Sigmoid colon (tissue), 7 donors: ENCODE data around the gene PARD3. TPM values are rescaled to one million over a fixed set of nuclear protein-coding genes. Genes with fewer than 3 reads are reported as not detected.

ENCODE experiments used
- DNase-seq: peaks from one replicate; pipeline ENCODE4 v3.0.0-alpha.2; 2019
- H3K27ac ChIP-seq, 4 donors: fragments of 200-600 bp; sonication (generic); one replicate each; pipeline ENCODE4 v1.5.1; 2016 to 2019; ENCODE audit warnings: mild to moderate bottlenecking in 1 of 4
- H3K27me3 ChIP-seq, 3 donors: fragments of 200-600 bp; sonication (generic); one replicate each; pipeline ENCODE4 v1.5.1; 2019; ENCODE audit warnings: mild to moderate bottlenecking in 1 of 3
- H3K36me3 ChIP-seq, 4 donors: fragments of 200-600 bp; sonication (generic); one replicate each; pipeline ENCODE4 v1.5.1; 2016 to 2019
- H3K4me1 ChIP-seq, 4 donors: fragments of 200-600 bp; sonication (generic); one replicate each; pipeline ENCODE4 v1.5.1; 2017 to 2019
- H3K4me3 ChIP-seq, 4 donors: fragments of 200-600 bp; sonication (generic); one replicate each; pipeline ENCODE4 v1.5.1; 2017 to 2019; ENCODE audit warnings: mild to moderate bottlenecking in 2 of 4, moderate library complexity in 1 of 4
- H3K9me3 ChIP-seq, 4 donors: fragments of 200-600 bp in 3 of 4; sonication (generic) in 3 of 4; one replicate each; pipeline versions ENCODE4 v1.5.1 to v1.6.1; 2013 to 2019
- EP300 ChIP-seq, 4 donors: sonication (generic); formaldehyde crosslinking; IDR thresholded peaks; one replicate each; pipeline ENCODE4 v1.6.1; 2017; ENCODE audit warnings: antibody characterized with exemption in 4 of 4
- POLR2A ChIP-seq, 2 donors: fragments of 450-650 bp; IDR thresholded peaks; one replicate each; pipeline ENCODE4 v1.6.1; 2016; ENCODE audit warnings: antibody characterized with exemption in 2 of 2, mild to moderate bottlenecking in 2 of 2, moderate library complexity in 2 of 2
- POLR2AphosphoS5 ChIP-seq, 4 donors: sonication (generic); formaldehyde crosslinking; IDR thresholded peaks; one replicate each; pipeline ENCODE4 v1.6.1; 2017; ENCODE audit warnings: antibody characterized with exemption in 4 of 4
- WGBS, 2 donors: extraction: QIAGEN DNeasy Blood & Tissue Kit; methylation state at CpG; one replicate each; pipeline ENCODE4 v1.1.7; 2013; 5-methylcytosine and 5-hydroxymethylcytosine counted together
- intact Hi-C: fragments of 100-400 bp; cut with DNase I; formaldehyde crosslinking; loops from one replicate; pipeline ENCODE4 v1.15.1; 2023
- polyA plus RNA-seq, 3 donors: library from polyadenylated mRNA; stranded (reverse); fragments of 200-250 nt; gene quantifications; one replicate each; pipeline ENCODE4 v1.2.3, GENCODE V29; 2013
- total RNA-seq, 4 donors: library from RNA; depleted of rRNA; stranded (reverse); fragments of >200 nt; gene quantifications; one replicate each; pipeline ENCODE4 v1.1.0, GENCODE V29; 2016
- TF ChIP-seq, protein P1 (sequence below), 4 experiments: fragments of 450-650 bp in 3 of 4; fragments of 200-600 bp in 1 of 4; IDR thresholded peaks; one replicate each; pipeline ENCODE4 v1.5.1; 2016 to 2019; ENCODE audit warnings: antibody characterized with exemption in 4 of 4, mild to moderate bottlenecking in 3 of 4, moderate library complexity in 2 of 4
- donor health status: healthy with polysubstance abuse.
- donor health status: Bipolar disorder and iron deficiency.
- donor health status: healthy.

PARD3 gene
- total and polyA plus RNA-seq, 7 donors: 17.5 to 96.4 (median 75.9) TPM

DNA sequence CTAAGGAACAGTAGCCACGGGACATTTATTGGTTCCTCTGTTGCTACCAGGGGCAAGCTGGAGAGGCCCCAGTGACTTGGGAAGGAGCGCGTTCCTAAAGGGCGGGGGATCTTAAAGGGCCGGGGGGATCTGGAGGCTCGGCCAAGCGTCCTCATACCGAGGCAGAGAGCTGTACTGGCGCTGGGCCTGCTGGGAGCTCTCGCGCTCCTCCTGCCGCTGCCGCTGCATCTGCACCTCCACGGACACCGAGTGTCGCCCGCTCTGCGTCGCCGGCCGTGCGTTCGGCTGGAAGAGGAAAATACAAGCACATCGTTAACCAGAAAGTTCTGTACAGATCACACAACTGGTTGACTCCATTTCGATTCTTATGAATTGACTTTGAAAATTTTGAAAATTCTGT, 695.6 kb downstream of the PARD3 start:
- Histone ChIP-seq H3K9me3 (no peaks in the 10 kb centered on the region), H3K27ac (no peak overlapping the region), H3K27me3 (no peaks in the 10 kb centered on the region), H3K36me3 (peaks cover 0 to 13% (median 6%) of the 10 kb centered on the region in 4 donors), H3K4me1 (peaks cover 0 to 18% (median 0%) of the 10 kb centered on the region in 4 donors), H3K4me3 (no peak overlapping the region)
- intact Hi-C loops: no loop called here
- TF ChIP-seq, protein P1, sequence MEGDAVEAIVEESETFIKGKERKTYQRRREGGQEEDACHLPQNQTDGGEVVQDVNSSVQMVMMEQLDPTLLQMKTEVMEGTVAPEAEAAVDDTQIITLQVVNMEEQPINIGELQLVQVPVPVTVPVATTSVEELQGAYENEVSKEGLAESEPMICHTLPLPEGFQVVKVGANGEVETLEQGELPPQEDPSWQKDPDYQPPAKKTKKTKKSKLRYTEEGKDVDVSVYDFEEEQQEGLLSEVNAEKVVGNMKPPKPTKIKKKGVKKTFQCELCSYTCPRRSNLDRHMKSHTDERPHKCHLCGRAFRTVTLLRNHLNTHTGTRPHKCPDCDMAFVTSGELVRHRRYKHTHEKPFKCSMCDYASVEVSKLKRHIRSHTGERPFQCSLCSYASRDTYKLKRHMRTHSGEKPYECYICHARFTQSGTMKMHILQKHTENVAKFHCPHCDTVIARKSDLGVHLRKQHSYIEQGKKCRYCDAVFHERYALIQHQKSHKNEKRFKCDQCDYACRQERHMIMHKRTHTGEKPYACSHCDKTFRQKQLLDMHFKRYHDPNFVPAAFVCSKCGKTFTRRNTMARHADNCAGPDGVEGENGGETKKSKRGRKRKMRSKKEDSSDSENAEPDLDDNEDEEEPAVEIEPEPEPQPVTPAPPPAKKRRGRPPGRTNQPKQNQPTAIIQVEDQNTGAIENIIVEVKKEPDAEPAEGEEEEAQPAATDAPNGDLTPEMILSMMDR (IDR thresholded peaks at IDR 0.05): no peak
- TF ChIP-seq POLR2AphosphoS5 (IDR thresholded peaks at IDR 0.05) (no peak), EP300 (IDR thresholded peaks at IDR 0.05) (no peak), POLR2A (IDR thresholded peaks at IDR 0.05) (no peak)
- WGBS, 2 donors: 95 to 96% methylated on average over 25 of the region's 25 CpGs
- DNase-seq: no peak

DNA sequence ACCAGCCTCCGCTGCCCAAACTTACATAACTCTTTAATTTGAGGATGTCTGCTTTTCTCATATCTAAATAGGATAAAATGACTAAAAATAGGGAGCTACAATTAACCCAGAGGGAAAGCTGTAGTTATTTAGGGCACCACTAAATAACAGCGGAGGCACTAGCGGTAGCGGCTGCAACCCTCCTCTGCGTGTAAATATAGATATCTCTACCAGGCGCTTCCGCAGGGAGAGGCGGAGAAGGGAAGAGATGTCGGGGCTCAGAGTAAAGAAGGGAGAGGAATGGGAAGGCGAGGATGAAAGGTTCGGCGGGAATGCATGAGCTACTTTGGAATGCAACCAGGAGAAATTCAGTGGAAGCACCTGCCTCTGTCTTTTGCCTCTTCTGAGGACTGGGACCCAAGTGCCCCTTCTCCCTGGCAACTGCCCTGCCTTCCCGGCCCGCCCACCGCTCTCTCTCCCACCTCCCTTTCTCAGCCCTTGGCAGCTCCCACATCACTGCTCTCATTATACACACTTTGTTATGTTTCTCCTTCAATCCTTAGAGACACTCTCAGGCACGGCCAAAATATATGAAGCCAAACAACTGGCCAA, 698.3 kb downstream of the PARD3 start:
- DNase-seq: no peak
- WGBS, 2 donors: 80 to 93% methylated on average over 16 of the region's 16 CpGs
- TF ChIP-seq EP300 (IDR thresholded peaks at IDR 0.05): no peak
- no peak for TF ChIP-seq POLR2AphosphoS5 (IDR thresholded peaks at IDR 0.05)
- TF ChIP-seq, protein P1 (IDR thresholded peaks at IDR 0.05): no peak
- TF ChIP-seq POLR2A (IDR thresholded peaks at IDR 0.05): no peak

DNA sequence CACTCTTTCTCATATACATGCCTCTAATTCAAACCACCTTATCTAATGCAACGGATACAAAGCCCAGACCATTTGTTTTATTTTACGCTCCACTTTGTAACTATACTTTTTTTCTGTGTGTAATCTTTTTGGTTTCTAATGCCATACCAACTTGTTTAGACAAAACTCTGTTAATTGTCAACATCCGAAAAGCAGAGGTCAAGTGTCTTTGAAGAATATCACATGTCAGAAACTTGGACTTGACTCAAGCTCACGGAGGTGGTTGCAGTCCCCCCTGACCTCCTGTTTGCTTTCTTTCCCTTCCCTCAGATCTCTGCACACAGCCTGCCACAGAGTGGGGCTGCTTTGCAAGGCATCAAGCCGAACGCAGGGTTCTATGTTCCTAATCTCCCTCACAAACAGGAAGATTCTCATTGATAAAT, 698.9 kb downstream of the PARD3 start:
- H3K36me3 ChIP-seq: peaks cover 0 to 16% (median 6%) of the 10 kb centered on the region in 4 donors
- peaks cover 0 to 4% (median 0%) of the 10 kb centered on the region in 4 donors for H3K4me1 ChIP-seq
- intact Hi-C loops: no loop called here
- H3K27me3 ChIP-seq: no peaks in the 10 kb centered on the region
- no peak for DNase-seq
- no peak overlapping the region for H3K4me3 ChIP-seq
- TF ChIP-seq, protein P1 (IDR thresholded peaks at IDR 0.05): no peak
- TF ChIP-seq EP300 (IDR thresholded peaks at IDR 0.05): no peak
- TF ChIP-seq POLR2AphosphoS5 (IDR thresholded peaks at IDR 0.05): no peak
- no peak for TF ChIP-seq POLR2A (IDR thresholded peaks at IDR 0.05)
- WGBS, 2 donors: 71 to 78% methylated on average over 6 of the region's 6 CpGs
- no peak overlapping the region for H3K27ac ChIP-seq
- no peaks in the 10 kb centered on the region for H3K9me3 ChIP-seq

More for the DNA sequence above, 698.3 kb downstream of the PARD3 start:
- Histone ChIP-seq H3K4me3 (no peak overlapping the region), H3K27me3 (no peaks in the 10 kb centered on the region), H3K4me1 (peaks cover 0 to 7% (median 0%) of the 10 kb centered on the region in 4 donors), H3K9me3 (no peaks in the 10 kb centered on the region), H3K27ac (no peak overlapping the region), H3K36me3 (peaks cover 0 to 13% (median 6%) of the 10 kb centered on the region in 4 donors)
- intact Hi-C loops: no loop called here

DNA sequence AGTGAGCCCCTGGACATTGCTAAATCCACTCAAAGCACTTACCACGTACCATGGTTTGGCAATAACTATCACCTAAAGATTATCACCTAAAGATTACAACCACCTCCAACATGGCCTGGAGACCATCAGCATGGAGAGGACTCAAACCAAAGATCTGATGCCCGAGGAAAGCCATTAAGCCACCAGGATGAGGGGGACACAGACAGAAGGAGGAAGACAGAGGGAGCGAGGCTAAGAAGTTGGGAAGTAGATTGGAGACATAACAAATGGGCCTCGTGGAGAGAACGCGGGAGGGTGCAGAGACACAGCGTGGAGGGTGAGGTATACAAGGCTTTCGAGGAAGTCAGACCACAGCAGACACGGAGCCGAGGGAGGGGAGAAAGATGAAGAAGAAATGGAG, 700.2 kb downstream of the PARD3 start:
- Histone ChIP-seq H3K4me3 (no peak overlapping the region), H3K4me1 (peaks cover 0 to 4% (median 0%) of the 10 kb centered on the region in 4 donors), H3K27me3 (no peaks in the 10 kb centered on the region), H3K27ac (no peak overlapping the region), H3K9me3 (no peaks in the 10 kb centered on the region), H3K36me3 (peaks cover 5 to 29% (median 7%) of the 10 kb centered on the region in 4 donors)
- WGBS, 2 donors: 88 to 89% methylated on average over 10 of the region's 10 CpGs
- TF ChIP-seq EP300 (IDR thresholded peaks at IDR 0.05) (no peak), POLR2AphosphoS5 (IDR thresholded peaks at IDR 0.05) (no peak), POLR2A (IDR thresholded peaks at IDR 0.05) (no peak)
- TF ChIP-seq, protein P1 (IDR thresholded peaks at IDR 0.05): no peak
- intact Hi-C loops: no loop called here
- no peak for DNase-seq
